Activated naive CD4-positive, alpha-beta T cell treated with anti-CD3 and anti-CD28 coated beads for 36 hours (primary cell): ENCODE results near the gene SLC33A1. TPM values are rescaled to one million over a fixed set of nuclear protein-coding genes. Genes with fewer than 3 reads are reported as not detected.

Experiments
- CTCF ChIA-PET: fragments of 350-600 bp; sonication (Branson Sonifier 250); formaldehyde crosslinking; loops from one replicate; lab custom pipeline; 2021; ENCODE audit warnings: antibody characterized with exemption; lab: Charles Lee
- DNase-seq: peaks from one replicate; pipeline ENCODE4 v3.0.0-alpha.2; 2020
- H3K27ac Mint-ChIP-seq: one replicate; pipeline ENCODE4 v1.8.0; 2021; ENCODE audit warnings: mild to moderate bottlenecking, mixed read lengths
- H3K27me3 Mint-ChIP-seq: one replicate; pipeline ENCODE4 v1.8.0; 2021; ENCODE audit warnings: low read depth, mixed read lengths
- H3K36me3 Mint-ChIP-seq: one replicate; pipeline ENCODE4 v1.8.0; 2021; ENCODE audit warnings: low read depth, mixed read lengths
- H3K4me1 Mint-ChIP-seq: one replicate; pipeline ENCODE4 v1.8.0; 2021; ENCODE audit warnings: low read depth, mixed read lengths
- H3K4me3 Mint-ChIP-seq: one replicate; pipeline ENCODE4 v1.8.0; 2021; ENCODE audit warnings: mild to moderate bottlenecking, moderate library complexity, mixed read lengths
- H3K9me3 Mint-ChIP-seq: one replicate; pipeline ENCODE4 v1.8.0; 2021; ENCODE audit warnings: mixed read lengths
- intact Hi-C: fragments of 100-400 bp; cut with micrococcal nuclease; formaldehyde crosslinking; loops from one replicate; pipeline ENCODE4 v1.15.1; 2023
- total RNA-seq, 2 experiments: library from RNA; stranded (reverse); gene quantifications; one replicate each; pipeline ENCODE4 v1.2.3, GENCODE V29; 2021

SLC33A1 gene
- total RNA-seq, 2 experiments from 2014 or later: 14.7 to 15.2 TPM

DNA sequence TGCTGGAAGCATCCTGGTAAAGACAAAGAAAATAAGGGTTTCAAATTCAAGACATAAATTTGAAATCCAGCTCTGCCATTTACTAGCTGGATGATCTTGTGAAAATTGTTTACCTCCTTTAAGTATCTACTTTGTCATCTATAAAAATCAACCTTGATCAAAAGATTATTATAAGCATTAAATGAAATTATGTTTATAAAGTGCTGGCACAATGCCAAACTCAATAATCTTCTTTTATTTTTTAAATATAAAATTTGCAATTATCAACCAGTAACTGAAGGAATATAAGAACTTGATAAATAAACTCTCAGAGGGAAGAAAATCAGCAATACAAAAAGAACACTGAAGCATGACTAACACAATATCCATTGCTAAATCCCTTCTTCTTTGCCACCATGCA lies 73.9 kb downstream of the SLC33A1 start:
- peaks cover 31% of the 10 kb centered on the region for H3K36me3 Mint-ChIP-seq
- peaks cover 7% of the 10 kb centered on the region for H3K9me3 Mint-ChIP-seq
- no peak overlapping the region for H3K4me3 Mint-ChIP-seq
- no peak for DNase-seq
- no peak overlapping the region for H3K27ac Mint-ChIP-seq
- intact Hi-C loops: no loop called here
- CTCF ChIA-PET: interaction anchor here (0.6 kb wide), 1 partner anchor 92 kb away, joined by 4 read pairs; no protein-coding TSS in a partner anchor
- no peaks in the 10 kb centered on the region for H3K4me1 Mint-ChIP-seq
- no peaks in the 10 kb centered on the region for H3K27me3 Mint-ChIP-seq

GRCh38 chr3:155778462-155778861 lies 75.8 kb downstream of the SLC33A1 start:
- CTCF ChIA-PET: no interaction called here
- H3K27me3 Mint-ChIP-seq: no peaks in the 10 kb centered on the region
- peaks cover 36% of the 10 kb centered on the region for H3K36me3 Mint-ChIP-seq
- no peak overlapping the region for H3K27ac Mint-ChIP-seq
- no peaks in the 10 kb centered on the region for H3K4me1 Mint-ChIP-seq
- intact Hi-C loops: no loop called here
- DNase-seq: no peak
- peaks cover 7% of the 10 kb centered on the region for H3K9me3 Mint-ChIP-seq
- no peak overlapping the region for H3K4me3 Mint-ChIP-seq

DNA sequence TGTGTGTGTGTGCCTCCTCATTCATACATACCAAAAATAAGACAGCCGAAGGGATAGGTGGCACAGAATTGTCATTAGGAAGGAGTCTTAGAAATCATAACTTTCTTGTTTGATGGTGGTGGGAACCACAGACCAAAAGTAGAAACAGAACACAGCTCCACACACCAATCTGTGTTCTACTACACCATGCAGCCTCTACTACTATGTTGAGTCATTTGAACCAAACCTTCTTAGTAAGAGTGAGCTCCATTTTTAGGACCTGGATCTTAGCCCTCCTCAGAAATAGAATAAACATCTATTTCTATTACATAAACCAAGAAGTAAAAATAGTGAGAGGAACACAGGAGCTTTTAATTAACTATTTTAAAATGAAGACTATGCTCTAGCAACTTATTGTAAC lies 81.4 kb downstream of the SLC33A1 start:
- Mint-ChIP-seq H3K9me3 (no peaks in the 10 kb centered on the region), H3K4me1 (no peaks in the 10 kb centered on the region), H3K4me3 (no peak overlapping the region), H3K36me3 (peaks cover 26% of the 10 kb centered on the region), H3K27me3 (no peaks in the 10 kb centered on the region), H3K27ac (no peak overlapping the region)
- CTCF ChIA-PET: no interaction called here
- no peak for DNase-seq
- intact Hi-C loops: no loop called here

DNA sequence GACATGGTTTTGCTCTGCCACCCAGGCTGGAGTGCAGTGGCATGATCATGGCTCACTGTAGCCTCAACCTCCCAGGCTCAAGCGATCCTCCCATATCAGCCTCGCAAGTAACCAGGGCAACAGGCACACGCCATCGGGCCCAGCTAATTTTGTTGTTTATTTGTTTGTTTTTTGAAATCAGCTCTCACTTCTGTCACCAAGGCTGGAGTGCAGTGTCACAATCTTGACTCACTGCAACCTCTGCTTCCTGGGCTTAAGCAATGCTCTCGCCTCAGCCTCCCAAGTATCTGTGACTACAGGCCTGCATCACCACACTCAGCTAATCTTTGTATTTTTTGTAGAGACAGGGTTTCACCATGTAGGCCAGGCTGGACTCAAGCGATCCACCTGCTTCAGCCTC lies 83.1 kb downstream of the SLC33A1 start:
- intact Hi-C loops: no loop called here
- no peak overlapping the region for H3K27ac Mint-ChIP-seq

More for the DNA sequence above, 83.1 kb downstream of the SLC33A1 start:
- CTCF ChIA-PET: no interaction called here
- DNase-seq: no peak
- Mint-ChIP-seq H3K4me3 (no peak overlapping the region), H3K36me3 (peaks cover 26% of the 10 kb centered on the region), H3K4me1 (peaks cover 3% of the 10 kb centered on the region), H3K9me3 (no peaks in the 10 kb centered on the region), H3K27me3 (no peaks in the 10 kb centered on the region)

Other genes with a start within 250 kb of the SLC33A1 start
- gene PLCH1, start 109.4 kb downstream of the SLC33A1 start, total RNA-seq: under 1 TPM; 0.21 to 0.27 TPM
- 1 to 10 TPM; 2.7 to 3.2 TPM for gene C3orf33, start 48.1 kb downstream of the SLC33A1 start, total RNA-seq
- gene GMPS, start 16.2 kb upstream of the SLC33A1 start, total RNA-seq: 100 to 1,000 TPM; 114 to 123 TPM